ENCODE results near the gene PARN.

DNA sequence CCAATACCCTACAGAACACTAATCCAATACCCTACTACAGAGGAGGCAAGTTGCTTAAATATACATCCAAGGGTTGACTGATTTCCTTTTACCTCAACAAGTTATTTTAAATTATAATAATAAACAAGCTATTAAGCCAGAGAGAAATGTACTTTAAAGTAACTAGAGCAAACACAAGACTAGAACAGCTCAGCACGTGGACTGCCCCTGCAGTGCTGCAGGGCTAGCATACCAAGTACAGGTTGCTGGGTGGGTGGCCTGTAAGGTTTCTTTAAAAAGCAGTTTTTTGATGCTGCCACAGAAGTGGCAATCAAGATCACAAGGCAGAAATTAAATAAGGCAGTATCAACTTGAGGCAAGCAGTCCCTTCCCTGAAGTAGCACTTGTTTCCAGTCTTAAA, 63.5 kb downstream of the PARN start:
- TF ChIP-seq, protein P1, sequence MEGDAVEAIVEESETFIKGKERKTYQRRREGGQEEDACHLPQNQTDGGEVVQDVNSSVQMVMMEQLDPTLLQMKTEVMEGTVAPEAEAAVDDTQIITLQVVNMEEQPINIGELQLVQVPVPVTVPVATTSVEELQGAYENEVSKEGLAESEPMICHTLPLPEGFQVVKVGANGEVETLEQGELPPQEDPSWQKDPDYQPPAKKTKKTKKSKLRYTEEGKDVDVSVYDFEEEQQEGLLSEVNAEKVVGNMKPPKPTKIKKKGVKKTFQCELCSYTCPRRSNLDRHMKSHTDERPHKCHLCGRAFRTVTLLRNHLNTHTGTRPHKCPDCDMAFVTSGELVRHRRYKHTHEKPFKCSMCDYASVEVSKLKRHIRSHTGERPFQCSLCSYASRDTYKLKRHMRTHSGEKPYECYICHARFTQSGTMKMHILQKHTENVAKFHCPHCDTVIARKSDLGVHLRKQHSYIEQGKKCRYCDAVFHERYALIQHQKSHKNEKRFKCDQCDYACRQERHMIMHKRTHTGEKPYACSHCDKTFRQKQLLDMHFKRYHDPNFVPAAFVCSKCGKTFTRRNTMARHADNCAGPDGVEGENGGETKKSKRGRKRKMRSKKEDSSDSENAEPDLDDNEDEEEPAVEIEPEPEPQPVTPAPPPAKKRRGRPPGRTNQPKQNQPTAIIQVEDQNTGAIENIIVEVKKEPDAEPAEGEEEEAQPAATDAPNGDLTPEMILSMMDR (IDR thresholded peaks at IDR 0.05) = no peak
- no peak for TF ChIP-seq POLR2A (IDR thresholded peaks at IDR 0.05)
